DOHH2 (cell line): ENCODE measurements around the gene CTAGE15.
"Not testable (repeated sequence)": the region's sequence is repeated elsewhere in the genome, so short reads cannot be mapped to it uniquely, and the experiment has no call there.

Source experiments
- CTCF ChIP-seq: fragments of 200-600 bp; sonication (generic); IDR thresholded peaks from one replicate; pipeline ENCODE4 v1.5.1; 2014; ENCODE audit warnings: antibody characterized with exemption, mild to moderate bottlenecking, low read depth, low read length; ENCODE audit not compliant: poor library complexity, severe bottlenecking
- EZH2phosphoT487 ChIP-seq: fragments of 200-600 bp; sonication (generic); IDR thresholded peaks from 2 replicates; pipeline ENCODE4 v1.6.1; 2017; ENCODE audit warnings: borderline replicate concordance, mild to moderate bottlenecking, antibody characterized with exemption, low read length, moderate library complexity, mixed read lengths

GRCh38 chr7:143598086-143598485 lies 26.5 kb downstream of the CTAGE15 start:
- TF ChIP-seq CTCF, EZH2phosphoT487: not testable (repeated sequence)
